ENCODE results near the gene S1PR4.

- TF ChIP-seq, protein P1, sequence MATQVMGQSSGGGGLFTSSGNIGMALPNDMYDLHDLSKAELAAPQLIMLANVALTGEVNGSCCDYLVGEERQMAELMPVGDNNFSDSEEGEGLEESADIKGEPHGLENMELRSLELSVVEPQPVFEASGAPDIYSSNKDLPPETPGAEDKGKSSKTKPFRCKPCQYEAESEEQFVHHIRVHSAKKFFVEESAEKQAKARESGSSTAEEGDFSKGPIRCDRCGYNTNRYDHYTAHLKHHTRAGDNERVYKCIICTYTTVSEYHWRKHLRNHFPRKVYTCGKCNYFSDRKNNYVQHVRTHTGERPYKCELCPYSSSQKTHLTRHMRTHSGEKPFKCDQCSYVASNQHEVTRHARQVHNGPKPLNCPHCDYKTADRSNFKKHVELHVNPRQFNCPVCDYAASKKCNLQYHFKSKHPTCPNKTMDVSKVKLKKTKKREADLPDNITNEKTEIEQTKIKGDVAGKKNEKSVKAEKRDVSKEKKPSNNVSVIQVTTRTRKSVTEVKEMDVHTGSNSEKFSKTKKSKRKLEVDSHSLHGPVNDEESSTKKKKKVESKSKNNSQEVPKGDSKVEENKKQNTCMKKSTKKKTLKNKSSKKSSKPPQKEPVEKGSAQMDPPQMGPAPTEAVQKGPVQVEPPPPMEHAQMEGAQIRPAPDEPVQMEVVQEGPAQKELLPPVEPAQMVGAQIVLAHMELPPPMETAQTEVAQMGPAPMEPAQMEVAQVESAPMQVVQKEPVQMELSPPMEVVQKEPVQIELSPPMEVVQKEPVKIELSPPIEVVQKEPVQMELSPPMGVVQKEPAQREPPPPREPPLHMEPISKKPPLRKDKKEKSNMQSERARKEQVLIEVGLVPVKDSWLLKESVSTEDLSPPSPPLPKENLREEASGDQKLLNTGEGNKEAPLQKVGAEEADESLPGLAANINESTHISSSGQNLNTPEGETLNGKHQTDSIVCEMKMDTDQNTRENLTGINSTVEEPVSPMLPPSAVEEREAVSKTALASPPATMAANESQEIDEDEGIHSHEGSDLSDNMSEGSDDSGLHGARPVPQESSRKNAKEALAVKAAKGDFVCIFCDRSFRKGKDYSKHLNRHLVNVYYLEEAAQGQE (IDR thresholded peaks at IDR 0.05; ENCODE audit: insufficient replicate concordance, low read depth): no peak
- no peak for TF ChIP-seq POLR2AphosphoS5 (IDR thresholded peaks at IDR 0.05; ENCODE audit: low read depth)
Observed at GRCh38 chr19:3129112-3129511, 49.5 kb upstream of the S1PR4 start.

Measured in HL-60 (cell line).